ENCODE measurements around the gene CBFA2T3.

The CBFA2T3 gene

GRCh38 chr16:88870608-88871348 lies 106.2 kb downstream of the CBFA2T3 start:
- no peak for DNase-seq

DNA sequence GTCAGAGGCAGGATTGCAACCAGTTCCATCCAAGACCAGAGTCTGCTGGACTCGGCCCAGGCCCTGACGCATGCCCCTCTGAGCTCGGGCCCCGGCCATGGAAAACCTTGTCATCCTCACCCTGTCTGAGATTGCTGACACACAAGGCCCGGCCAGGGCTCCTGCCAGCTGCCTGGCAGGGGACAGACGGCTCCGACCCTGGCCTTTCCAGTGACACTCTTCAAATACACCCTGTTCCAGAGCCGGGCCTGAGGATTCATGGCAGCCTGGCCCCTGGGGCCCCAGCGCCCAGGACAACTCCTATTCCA lies 107.4 kb downstream of the CBFA2T3 start:
- no peak for DNase-seq

GRCh38 chr16:88868974-88869672 lies 107.9 kb downstream of the CBFA2T3 start:
- no peak for DNase-seq

DNA sequence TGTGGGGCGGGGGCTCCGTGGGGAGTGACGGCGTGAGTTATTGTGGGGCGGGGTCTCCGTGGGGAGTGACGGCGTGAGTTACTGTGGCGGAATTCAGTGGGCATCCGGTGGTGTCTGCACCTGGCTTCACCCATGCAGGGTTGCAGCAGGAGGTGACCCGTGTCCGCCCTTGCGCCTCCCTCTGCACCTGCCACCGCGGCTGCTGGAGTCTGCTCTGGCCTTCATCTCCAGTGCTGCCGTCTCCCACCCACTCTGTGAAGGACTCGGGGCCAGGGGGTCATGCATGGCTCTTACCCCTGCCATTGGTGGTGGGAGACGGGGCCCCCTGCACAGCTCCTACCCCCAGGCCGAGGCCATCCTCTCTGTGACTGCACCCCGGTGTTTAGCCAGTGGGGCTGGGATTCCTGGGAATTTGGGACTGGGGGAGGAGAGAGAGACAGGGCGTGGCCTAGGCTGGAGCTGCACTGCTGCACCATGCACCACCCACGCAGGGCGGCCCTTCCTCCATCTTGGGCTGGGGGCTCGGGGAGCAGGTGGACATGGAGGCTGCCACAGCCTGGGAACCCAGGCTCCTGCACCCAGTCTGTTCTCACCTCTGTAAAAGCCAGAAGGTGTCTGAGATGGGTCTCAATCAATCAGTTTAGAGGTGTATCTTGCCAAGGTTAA lies 109.3 kb downstream of the CBFA2T3 start:
- DNase-seq = no peak

GRCh38 chr16:88866151-88866920 lies 110.7 kb downstream of the CBFA2T3 start, which contains the start of gene PABPN1L:
PABPN1L (minus strand) TSS chr16:88866660; CDS start chr16:88866606, 54 bp downstream.
- no peak for DNase-seq

DNA sequence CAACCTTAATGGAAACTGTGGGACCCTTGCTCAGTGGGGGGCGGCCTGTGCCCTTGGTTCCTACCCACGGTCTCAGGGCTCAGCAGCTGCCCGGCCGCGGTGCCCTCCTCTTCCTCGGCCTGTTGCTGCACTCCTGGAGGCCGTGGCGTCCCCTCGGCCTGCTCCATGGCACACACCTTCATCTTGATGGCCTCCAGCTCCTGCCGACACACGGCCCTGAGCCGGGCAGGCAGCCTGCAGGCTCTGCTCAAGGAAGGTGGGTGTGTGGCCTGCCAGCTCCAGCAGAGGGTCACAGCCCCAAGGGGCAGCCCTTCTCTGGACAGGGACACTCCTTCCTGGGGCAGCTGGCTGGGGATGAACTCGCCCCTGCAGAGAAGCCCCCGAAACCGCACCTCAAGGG lies 111.3 kb downstream of the CBFA2T3 start:
- no peak for DNase-seq

DNA sequence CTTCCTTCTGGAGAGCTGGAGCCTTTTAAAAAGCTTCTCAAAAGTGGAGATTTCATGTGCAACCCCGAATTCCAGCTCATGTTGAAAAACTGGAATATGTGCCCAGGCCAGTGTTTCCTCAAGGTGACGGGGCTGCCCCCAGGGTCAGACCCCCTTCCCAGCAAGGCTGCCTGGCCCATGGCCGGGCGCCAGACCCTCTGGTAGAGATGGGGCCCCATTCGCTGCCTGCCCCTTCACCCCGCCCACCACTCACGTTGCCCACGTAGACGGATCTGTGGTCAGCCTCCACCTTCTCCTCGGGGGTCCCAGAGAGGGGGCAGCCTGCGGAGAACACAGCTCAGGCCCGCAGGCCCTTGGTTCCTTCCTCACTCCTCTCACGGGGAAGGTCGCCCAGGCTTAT lies 111.7 kb downstream of the CBFA2T3 start:
- DNase-seq = no peak

GRCh38 chr16:88864521-88864920 lies 112.5 kb downstream of the CBFA2T3 start:
- DNase-seq = no peak

DNA sequence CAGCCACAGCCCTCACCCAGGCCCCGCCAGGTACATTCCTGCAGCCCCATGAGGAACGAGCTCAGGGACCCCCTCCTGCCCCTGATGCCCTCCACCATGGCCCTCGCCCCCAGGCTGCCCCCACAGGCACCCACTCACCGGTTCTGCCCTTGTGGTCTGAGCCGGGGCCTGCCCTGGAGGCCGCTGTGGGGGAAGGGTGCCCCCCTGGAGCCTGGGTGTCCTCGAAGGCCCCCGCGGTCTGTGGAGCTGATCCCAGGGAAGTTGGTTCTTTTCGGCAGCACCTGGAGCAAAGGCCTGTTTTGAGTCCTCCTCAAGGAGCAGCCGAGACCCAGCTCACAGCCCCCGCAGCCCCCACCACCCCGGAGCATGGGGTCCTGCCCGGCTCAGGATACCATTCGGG lies 112.9 kb downstream of the CBFA2T3 start:
- no peak for DNase-seq

GRCh38 chr16:88863426-88863825 lies 113.6 kb downstream of the CBFA2T3 start:
- DNase-seq = no peak

GRCh38 chr16:88862968-88863367 lies 114.0 kb downstream of the CBFA2T3 start:
- no peak for DNase-seq

DNA sequence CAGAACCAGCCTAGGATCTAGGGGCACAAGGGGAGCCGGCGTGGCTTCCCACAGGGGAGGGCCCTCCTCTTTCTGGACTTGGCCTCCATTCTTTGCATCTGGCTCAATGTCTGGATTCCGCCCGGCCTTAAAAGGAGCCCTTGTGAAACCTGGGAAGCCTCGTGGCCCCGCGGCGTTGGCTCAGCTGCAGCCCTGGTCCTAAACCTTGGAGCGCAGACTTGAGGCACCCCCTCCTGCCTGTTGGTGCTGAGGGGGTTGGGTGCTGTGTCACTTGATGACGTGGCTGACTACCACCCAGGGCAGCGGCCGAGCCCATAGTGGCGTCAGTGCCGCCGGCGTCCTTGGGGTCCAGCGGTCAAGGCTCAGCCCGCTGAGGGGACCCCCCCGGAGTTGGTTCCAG lies 115.6 kb downstream of the CBFA2T3 start:
- DNase-seq = no peak

DNA sequence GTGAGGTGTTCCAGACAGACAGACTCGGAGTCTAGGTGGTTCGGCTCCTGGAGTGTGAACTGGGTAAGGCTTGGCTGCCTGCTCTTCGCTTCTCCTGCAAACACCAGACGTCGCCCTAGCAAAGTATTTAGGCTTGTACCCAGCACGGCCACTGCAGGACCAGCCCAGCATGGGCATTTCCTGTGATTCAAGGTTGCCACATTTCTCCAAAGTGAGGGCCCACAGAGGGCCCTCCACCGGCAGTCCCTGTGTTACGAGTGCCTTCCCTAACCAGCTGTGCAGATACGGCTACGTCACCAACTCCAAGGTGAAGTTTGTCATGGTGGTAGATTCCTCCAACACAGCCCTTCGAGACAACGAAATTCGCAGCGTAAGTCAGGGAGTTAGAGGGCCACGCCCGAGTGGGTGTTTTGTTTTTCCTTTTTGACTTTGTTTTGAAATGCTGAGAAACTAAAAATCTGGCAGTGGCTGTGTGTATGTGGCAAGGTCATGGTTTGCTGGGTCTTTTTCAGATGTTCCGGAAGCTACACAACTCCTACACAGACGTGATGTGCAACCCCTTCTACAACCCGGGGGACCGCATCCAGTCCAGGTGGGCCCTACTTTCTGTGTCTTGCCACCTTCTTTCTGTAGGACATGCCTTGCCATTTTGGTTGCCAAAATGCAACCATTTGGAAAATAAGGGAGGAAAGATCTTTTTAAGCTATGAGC lies 117.5 kb downstream of the CBFA2T3 start:
- DNase-seq = no peak

DNA sequence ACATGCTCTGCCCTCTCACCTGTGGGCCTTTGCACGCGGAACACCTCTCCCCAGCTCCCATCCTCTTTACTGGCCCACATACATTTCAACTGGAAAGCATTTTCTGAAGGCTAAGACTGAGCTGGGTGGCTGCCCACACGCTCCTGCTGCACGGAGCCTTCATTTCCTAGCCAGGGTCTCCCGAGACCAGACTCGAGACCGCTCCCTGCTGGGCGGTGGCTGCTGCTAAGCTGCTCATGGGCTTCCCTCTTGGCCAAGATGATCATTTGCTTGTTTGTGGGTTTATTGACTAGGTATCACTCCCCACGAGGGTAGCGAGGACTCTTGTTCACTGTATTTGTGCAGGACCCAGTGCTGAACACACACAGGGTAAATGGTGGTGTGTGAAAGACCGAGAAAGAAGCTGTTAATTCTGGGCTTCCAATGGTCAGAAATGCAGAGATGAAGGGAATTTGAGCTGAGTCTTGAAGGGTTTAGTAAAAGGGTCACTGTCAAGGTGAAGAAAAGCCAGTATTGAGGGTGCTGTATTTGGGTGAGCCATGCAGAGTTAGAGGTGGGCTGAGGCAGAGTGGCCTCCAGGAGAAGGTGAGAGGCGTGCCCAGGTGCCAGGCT lies 119.2 kb downstream of the CBFA2T3 start:
- DNase-seq = no peak

DNA sequence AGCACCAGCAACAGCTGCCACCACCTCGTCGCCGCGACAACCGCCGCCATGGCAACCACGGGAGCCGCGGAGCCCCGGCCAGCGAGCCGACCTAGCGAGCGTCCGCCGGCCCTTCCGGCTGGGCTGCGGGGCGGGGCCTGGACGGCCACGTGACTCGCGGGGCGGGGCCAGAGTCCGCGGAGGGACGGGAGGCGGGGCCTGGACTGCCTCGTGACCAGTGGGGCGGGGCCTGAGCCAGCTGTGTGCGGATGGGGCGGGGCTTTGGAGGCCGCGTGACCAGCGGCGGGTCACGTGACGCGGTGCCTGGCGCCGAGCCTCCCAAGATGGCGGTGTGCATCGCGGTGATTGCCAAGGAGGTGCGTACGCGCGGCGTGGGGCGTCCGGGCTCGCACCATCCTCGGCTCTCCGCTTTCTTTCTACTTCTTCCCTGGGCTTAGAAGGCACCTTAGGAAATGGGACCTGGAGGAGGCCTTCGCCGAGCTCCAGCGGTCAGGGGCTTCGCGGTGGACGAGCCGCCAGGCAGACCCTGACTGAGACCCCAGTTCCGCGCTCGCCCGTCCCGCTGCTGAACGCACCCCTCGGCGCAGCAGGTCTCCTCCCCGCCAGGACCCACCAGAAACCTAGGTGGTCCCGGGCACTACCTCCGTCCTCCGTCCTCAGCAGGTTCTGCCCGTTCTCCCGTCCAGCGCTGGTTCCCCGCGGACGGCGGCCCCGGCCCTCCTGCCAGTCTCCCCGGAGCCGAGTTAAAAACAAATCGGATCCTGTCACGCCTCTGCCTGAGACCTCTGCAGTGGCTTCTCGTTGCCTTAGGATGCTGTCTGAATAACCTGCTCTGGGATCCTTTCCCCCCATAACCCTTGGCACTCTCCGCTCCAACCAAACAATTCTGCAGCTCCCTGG lies 119.9 kb downstream of the CBFA2T3 start, which contains the start of the genes GALNS and TRAPPC2L:
TSS of gene GALNS (minus strand) at position 120 of the 900 bp plus-strand sequence. CDS start at position 50, 70 bp downstream.
TSS of gene TRAPPC2L (plus strand) at position 300 of the 900 bp plus-strand sequence. CDS start at position 324, 24 bp downstream.
- DNase-seq = peak; percentile 54

- no peak for DNase-seq
Observed at GRCh38 chr16:88856122-88856827, 120.7 kb downstream of the CBFA2T3 start.

DNA sequence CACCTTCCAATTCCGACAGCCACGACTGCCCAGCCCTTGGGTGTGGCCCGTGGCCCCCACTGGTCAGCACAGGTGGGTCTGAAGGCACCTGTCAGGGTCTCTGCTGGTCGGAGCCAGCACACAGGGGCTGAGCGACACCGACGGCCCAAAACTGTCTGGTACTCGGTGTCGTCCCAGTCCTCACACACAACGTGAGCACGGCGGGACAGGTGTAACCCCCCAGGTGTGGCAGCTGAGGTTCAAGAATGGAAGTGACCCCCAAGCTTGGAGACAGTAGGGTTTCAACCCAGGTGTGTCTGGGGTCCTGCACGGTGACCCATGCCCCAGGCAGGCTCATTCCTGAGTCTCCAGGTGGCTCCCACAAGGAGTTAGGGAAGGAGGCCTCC lies 121.3 kb downstream of the CBFA2T3 start:
- no peak for DNase-seq

- no peak for DNase-seq
Observed at GRCh38 chr16:88855176-88855575, 121.8 kb downstream of the CBFA2T3 start.

GRCh38 chr16:88854306-88855111 lies 122.5 kb downstream of the CBFA2T3 start:
- DNase-seq = no peak

Data from NCI-H187 treated with DMSO at 0.1 percent for 48 hours (cell line).